NCI-H2227 (cell line): Measurements from ENCODE around the gene PAX5.
A peak's percentile ranks its signal among the peaks of the same experiment; 100 is the strongest.

Source experiments
- DNase-seq: peaks from one replicate; lab custom pipeline; 2025; ENCODE audit not compliant: unreplicated experiment; lab: John Stamatoyannopoulos, UW

The PAX5 gene

DNA sequence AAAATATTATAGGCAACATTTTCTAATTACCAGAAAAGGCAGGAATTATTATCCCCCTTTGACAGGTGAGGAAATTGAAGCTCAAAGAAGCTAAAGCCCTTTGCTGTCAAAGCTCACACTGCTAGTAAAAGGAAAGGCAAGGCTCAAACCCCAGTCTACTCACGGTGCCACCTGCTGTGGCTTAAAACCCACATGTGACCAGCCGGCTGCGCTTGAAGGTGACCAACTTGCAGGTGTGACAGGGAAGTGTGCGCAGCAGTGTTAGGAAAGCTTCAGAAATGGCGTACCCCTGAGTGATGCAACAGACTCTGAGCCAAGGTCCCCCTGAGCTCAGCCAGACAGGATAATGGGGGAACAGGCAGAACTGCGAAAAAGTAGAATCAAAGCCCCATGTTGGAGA, 45.2 kb downstream of the PAX5 start:
- no peak for DNase-seq

- DNase-seq: no peak
Observed at GRCh38 chr9:36987891-36988290, 46.2 kb downstream of the PAX5 start.

- DNase-seq: no peak
Observed at GRCh38 chr9:36987409-36987808, 46.7 kb downstream of the PAX5 start.

GRCh38 chr9:36986468-36987408, 47.3 kb downstream of the PAX5 start:
- DNase-seq: no peak

DNA sequence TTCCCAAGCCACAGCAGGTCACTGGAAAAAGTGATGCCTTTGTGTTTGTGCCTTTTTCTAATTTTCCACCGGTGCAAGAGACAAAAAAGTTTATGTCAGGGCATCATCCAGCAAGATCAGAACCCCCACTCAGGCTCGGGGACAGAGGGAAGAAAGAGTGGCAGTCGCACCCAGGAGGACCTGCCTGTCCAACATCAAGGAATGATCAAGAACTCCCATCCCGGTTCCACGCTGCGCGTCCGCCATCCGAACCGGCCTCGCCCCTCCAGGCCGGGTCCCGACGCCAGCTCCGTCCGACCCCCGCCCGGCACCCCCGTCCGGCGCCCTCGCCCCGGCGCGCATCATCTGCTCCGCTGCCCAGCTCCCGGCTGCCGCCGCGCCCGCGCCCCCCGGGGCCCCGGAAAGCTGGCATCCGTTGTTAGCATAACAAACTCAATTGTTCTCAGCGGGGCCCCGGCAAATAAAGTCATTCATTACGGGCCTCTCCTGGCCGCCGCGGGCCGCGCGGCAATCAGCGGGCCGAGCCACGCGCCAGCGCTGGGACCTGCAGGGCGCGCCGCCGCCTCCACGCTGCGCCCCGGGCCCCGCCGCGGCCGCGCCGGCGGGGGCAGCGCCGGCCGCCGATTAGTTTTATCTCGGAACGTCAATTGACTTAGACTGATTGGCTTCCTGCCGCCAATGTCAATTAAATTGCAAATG, 48.1 kb downstream of the PAX5 start:
- DNase-seq: peak; percentile 9

GRCh38 chr9:36985061-36985768, 48.9 kb downstream of the PAX5 start:
- DNase-seq: no peak

DNA sequence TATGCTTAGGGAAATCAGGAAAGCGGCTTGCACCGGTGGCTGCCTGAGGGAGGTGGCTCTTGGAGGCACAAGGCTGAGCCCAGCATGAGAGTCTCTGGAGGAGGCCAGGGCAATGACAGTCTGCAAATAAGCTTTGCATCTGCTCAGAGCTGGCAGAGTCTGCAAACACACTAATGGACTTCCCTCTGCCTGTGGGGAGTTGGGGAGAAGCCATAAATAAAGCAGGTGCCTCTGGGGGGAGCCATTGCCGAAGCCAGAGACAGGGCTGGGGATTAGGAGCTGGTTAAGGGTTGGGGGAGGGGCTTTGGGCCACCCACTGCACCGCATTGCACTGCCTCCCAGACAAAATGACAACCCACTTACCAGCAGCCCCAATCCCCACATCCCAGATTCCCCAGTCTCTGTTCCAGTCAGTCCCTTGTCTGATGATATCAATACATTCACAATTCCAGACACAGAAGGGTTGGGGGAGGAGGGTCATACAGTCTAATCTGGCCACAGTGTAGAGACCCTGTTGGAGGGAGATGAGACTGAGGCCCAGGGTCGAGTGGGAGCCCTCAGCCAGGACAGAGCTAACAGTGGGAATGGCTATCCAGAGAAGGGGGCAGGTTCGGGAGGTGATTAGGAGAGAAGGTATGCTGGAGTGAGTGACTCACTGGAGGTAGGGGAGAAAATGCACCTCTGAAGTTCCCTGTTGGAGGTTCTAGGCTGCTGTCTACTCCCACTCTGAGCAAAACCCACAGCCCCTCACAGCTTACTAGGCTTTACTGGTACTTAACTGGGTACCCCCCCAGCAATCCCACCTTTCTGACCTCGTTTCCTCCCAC, 53.7 kb downstream of the PAX5 start:
- peak; percentile 9 for DNase-seq

- no peak for DNase-seq
Observed at GRCh38 chr9:36976371-36977030, 57.6 kb downstream of the PAX5 start.

GRCh38 chr9:36974731-36975130, 59.3 kb downstream of the PAX5 start:
- DNase-seq: no peak

GRCh38 chr9:36971935-36972488, 62.1 kb downstream of the PAX5 start:
- no peak for DNase-seq

GRCh38 chr9:36970007-36970888, 63.8 kb downstream of the PAX5 start:
- no peak for DNase-seq

DNA sequence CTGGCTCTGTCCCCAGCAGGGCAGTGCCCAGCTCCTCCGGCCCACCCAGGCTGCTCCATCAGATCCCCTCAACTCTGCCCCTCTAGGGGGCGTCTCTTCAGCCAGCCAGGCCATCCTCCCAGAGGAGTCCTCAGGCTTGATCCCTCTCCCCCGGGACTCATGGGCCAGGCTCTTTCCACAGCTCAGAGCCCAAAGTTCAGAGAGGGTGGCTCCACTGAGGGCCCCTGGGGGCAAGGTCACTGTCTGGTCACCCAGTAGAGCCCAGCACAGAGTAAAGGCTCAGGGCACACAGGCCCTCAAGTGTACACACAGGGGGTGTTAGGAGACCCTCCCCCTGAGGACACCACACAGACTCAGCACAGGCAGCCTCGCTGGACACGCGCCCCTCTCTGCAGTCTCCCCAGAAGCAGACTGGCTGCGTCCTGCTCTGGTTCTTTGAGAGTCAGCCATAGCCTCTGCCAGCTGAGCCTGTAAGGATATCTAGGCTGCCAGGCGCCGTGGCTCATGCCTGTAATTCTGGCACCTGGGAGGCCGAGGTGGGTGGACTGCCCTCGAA, 64.8 kb downstream of the PAX5 start:
- no peak for DNase-seq

- DNase-seq: no peak
Observed at GRCh38 chr9:36968574-36969215, 65.4 kb downstream of the PAX5 start.

DNA sequence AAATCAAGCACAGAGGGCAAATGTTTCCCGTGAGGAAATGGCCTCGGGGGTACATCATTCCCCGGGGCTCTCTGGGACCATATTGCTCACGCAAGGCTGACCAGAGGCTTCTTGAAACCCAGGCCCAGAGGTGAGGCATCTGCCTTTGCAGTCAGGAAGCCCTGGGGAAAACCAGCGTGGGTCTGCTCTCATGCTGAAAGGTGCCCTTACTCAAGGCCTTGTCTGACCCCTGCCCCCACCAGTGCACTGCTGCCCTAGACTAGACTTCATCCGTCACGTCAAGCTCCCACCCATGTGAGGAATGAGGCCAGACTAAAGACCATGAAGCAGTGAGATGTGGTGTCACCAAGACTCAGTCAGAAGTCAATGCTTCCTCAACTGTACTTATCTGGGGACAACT, 66.1 kb downstream of the PAX5 start:
- DNase-seq: no peak

GRCh38 chr9:36966371-36967097, 67.5 kb downstream of the PAX5 start:
- DNase-seq: no peak

- no peak for DNase-seq
Observed at GRCh38 chr9:36964791-36965190, 69.3 kb downstream of the PAX5 start.

GRCh38 chr9:36963346-36963745, 70.7 kb downstream of the PAX5 start:
- DNase-seq: no peak

- no peak for DNase-seq
Observed at GRCh38 chr9:36962691-36963090, 71.4 kb downstream of the PAX5 start.
